Suppressor macrophage (primary cell): ENCODE results near the gene PAXIP1.
"Not testable (repeated sequence)": the region's sequence is repeated elsewhere in the genome, so short reads cannot be mapped to it uniquely, and the experiment has no call there.

Source experiments
- DNase-seq, 4 experiments: peaks; one replicate each; pipeline ENCODE4 v3.0.0-alpha.2; 2020 to 2022

The PAXIP1 gene

GRCh38 chr7:154943906-154944305, 59.0 kb downstream of the PAXIP1 start:
- no peak for DNase-seq

- DNase-seq: no peak
Measured at GRCh38 chr7:154942691-154943090, 60.2 kb downstream of the PAXIP1 start.

- DNase-seq: peak in 2 of 4 experiments; percentile 53 to 54
Measured at GRCh38 chr7:154937837-154938236, 65.1 kb downstream of the PAXIP1 start.

- DNase-seq: not testable (repeated sequence)
Measured at GRCh38 chr7:154934353-154934952, 68.5 kb downstream of the PAXIP1 start.

- no peak for DNase-seq
Measured at GRCh38 chr7:154931906-154932305, 71.0 kb downstream of the PAXIP1 start.

GRCh38 chr7:154929006-154929726, 73.8 kb downstream of the PAXIP1 start:
- DNase-seq: peak in 3 of 4 experiments; percentile 3 to 47 (median 16)

GRCh38 chr7:154928136-154929005, 74.6 kb downstream of the PAXIP1 start:
- DNase-seq: peak; percentile 74 to 96 (median 90)

- DNase-seq: peak; percentile 89 to 93 (median 90)
Measured at GRCh38 chr7:154927624-154928125, 75.2 kb downstream of the PAXIP1 start.

- not testable (repeated sequence) for DNase-seq
Measured at GRCh38 chr7:154922472-154922871, 80.5 kb downstream of the PAXIP1 start.

- DNase-seq: no peak
Measured at GRCh38 chr7:154919344-154920225, 83.3 kb downstream of the PAXIP1 start.

- no peak for DNase-seq
Measured at GRCh38 chr7:154918741-154919140, 84.2 kb downstream of the PAXIP1 start.

GRCh38 chr7:154918266-154918665, 84.7 kb downstream of the PAXIP1 start:
- no peak for DNase-seq

- no peak for DNase-seq
Measured at GRCh38 chr7:154917808-154918160, 85.1 kb downstream of the PAXIP1 start.

GRCh38 chr7:154916856-154917807, 85.8 kb downstream of the PAXIP1 start:
- DNase-seq: no peak

- no peak for DNase-seq
Measured at GRCh38 chr7:154916381-154916780, 86.5 kb downstream of the PAXIP1 start.

GRCh38 chr7:154915600-154915999, 87.3 kb downstream of the PAXIP1 start:
- no peak for DNase-seq

GRCh38 chr7:154914996-154915380, 87.9 kb downstream of the PAXIP1 start:
- DNase-seq: no peak

GRCh38 chr7:154914308-154914995, 88.5 kb downstream of the PAXIP1 start:
- DNase-seq: no peak

GRCh38 chr7:154913638-154914307, 89.2 kb downstream of the PAXIP1 start:
- peak; percentile 81 to 90 (median 88) for DNase-seq
